Lower leg skin (tissue), 4 donors: ENCODE data around the gene LITAF. TPM values are rescaled to one million over a fixed set of nuclear protein-coding genes. Genes with fewer than 3 reads are reported as not detected.
A peak's percentile ranks its signal among the peaks of the same experiment; 100 is the strongest.
"Not testable (repeated sequence)": the region's sequence is repeated elsewhere in the genome, so short reads cannot be mapped to it uniquely, and the experiment has no call there.

Experiments
- DNase-seq, 2 donors: peaks; one replicate each; pipeline ENCODE4 v3.0.0-alpha.2; 2019; ENCODE audit warnings: low spot score in 2 of 2
- H3K4me3 ChIP-seq: fragments of 200-600 bp; sonication (generic); 2 replicates; pipeline ENCODE4 v1.5.1; 2017; ENCODE audit warnings: mild to moderate bottlenecking, low read depth; ENCODE audit not compliant: poor library complexity, severe bottlenecking
- CTCF ChIP-seq, 3 donors: fragments of 450-650 bp; IDR thresholded peaks; one replicate each; pipeline ENCODE4 v1.5.1; 2016; ENCODE audit warnings: antibody characterized with exemption in 3 of 3, mild to moderate bottlenecking in 3 of 3, moderate library complexity in 2 of 3
- POLR2A ChIP-seq, 2 donors: fragments of 450-650 bp; IDR thresholded peaks; one replicate each; pipeline ENCODE4 v1.6.1; 2016 to 2017; ENCODE audit warnings: antibody characterized with exemption in 2 of 2, mild to moderate bottlenecking in 1 of 2, moderate library complexity in 1 of 2
- WGBS, 2 donors: methylation state at CpG; one replicate each; pipeline ENCODE4 v1.1.5; 2018; 5-methylcytosine and 5-hydroxymethylcytosine counted together
- intact Hi-C: fragments of 100-400 bp; cut with DNase I; formaldehyde crosslinking; loops from one replicate; pipeline ENCODE4 v1.15.0; 2023; ENCODE audit warnings: low total_unique reads
- total RNA-seq, 4 donors: library from RNA; depleted of rRNA; stranded (reverse); fragments of >200 nt; gene quantifications; one replicate each; pipeline ENCODE4 v1.1.0, GENCODE V29; 2016

The LITAF gene
- total RNA-seq, 4 donors from 2014 or later = 54.9 to 84.2 (median 67.7) TPM

- 62 to 74% methylated on average over 4 of the region's 4 CpGs for WGBS, 2 donors
- no peak for DNase-seq
- TF ChIP-seq POLR2A (IDR thresholded peaks at IDR 0.05) (no peak), CTCF (IDR thresholded peaks at IDR 0.05) (no peak)
- intact Hi-C loops = no loop called here
- no peak overlapping the region for H3K4me3 ChIP-seq
Observed at GRCh38 chr16:11561454-11561805, 25.3 kb downstream of the LITAF start.

- DNase-seq = peak in 1 of 2 donors; percentile 56
- 41 to 43% methylated on average over 21 of the region's 21 CpGs for WGBS, 2 donors
- intact Hi-C loops = no loop called here
- TF ChIP-seq CTCF (IDR thresholded peaks at IDR 0.05) (no peak), POLR2A (IDR thresholded peaks at IDR 0.05) (no peak)
- no peak overlapping the region for H3K4me3 ChIP-seq
Observed at GRCh38 chr16:11560701-11561453, 25.8 kb downstream of the LITAF start.

- 85 to 87% methylated on average over 6 of the region's 6 CpGs for WGBS, 2 donors
- H3K4me3 ChIP-seq, intact Hi-C loops, DNase-seq: not testable (repeated sequence)
Observed at GRCh38 chr16:11558308-11558823, 28.4 kb downstream of the LITAF start.

GRCh38 chr16:11557801-11558200 is 28.9 kb downstream of the LITAF start:
- 37 to 42% methylated on average over 6 of the region's 6 CpGs for WGBS, 2 donors
- TF ChIP-seq POLR2A (IDR thresholded peaks at IDR 0.05) (no peak), CTCF (IDR thresholded peaks at IDR 0.05) (no peak)
- no peak for DNase-seq
- intact Hi-C loops = no loop called here
- H3K4me3 ChIP-seq = no peak overlapping the region

- DNase-seq = no peak
- TF ChIP-seq CTCF (IDR thresholded peaks at IDR 0.05) = no peak
- no peak for TF ChIP-seq POLR2A (IDR thresholded peaks at IDR 0.05)
- no peak overlapping the region for H3K4me3 ChIP-seq
- intact Hi-C loops = no loop called here
- WGBS, 2 donors = 83 to 85% methylated on average over 9 of the region's 9 CpGs
Observed at GRCh38 chr16:11556945-11557720, 29.6 kb downstream of the LITAF start.

- 96 to 98% methylated on average over 13 of the region's 13 CpGs for WGBS, 2 donors
- no peak overlapping the region for H3K4me3 ChIP-seq
- intact Hi-C loops = no loop called here
- no peak for DNase-seq
- TF ChIP-seq POLR2A (IDR thresholded peaks at IDR 0.05) = no peak
- TF ChIP-seq CTCF (IDR thresholded peaks at IDR 0.05) = no peak
Observed at GRCh38 chr16:11556214-11556819, 30.4 kb downstream of the LITAF start.
